Upper lobe of left lung (tissue), 4 donors: ENCODE data around the gene PTPRN2.

Experiments used
- POLR2A ChIP-seq, 4 donors: fragments of 450-650 bp; IDR thresholded peaks; one replicate each; pipeline ENCODE4 v1.5.1; 2016 to 2017; ENCODE audit warnings: antibody characterized with exemption in 4 of 4, mild to moderate bottlenecking in 2 of 4
- POLR2AphosphoS5 ChIP-seq, 2 donors: sonication (generic); formaldehyde crosslinking; IDR thresholded peaks; one replicate each; pipeline ENCODE4 v1.5.1; 2017; ENCODE audit warnings: antibody characterized with exemption in 2 of 2
- TF ChIP-seq, protein P1 (sequence below), 6 experiments: fragments of 450-650 bp in 4 of 6; fragments of 200-600 bp in 2 of 6; sonication (generic) in 2 of 6; IDR thresholded peaks; one replicate each; pipeline ENCODE4 v1.5.1; 2016 to 2019; ENCODE audit warnings: antibody characterized with exemption in 6 of 6

DNA sequence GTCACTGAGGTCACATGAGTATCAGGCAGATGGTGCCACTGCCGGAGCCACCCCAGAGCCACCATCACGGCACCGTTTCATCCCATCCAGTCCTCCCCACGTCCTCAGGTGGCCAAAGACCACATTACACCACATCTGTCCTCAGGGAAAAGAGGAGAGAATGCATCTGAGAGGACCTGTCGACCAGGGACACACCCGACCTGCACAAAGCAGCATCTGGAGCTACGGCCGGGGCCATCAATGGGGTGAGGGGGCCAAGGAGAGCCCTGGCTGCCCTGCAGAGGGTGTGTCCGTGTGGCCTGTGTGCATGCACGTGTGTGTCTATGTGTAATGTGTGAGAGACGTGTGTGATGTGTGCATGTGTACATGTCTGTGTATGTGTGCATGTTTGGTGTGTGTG, 770.2 kb downstream of the PTPRN2 start:
- TF ChIP-seq, protein P1, sequence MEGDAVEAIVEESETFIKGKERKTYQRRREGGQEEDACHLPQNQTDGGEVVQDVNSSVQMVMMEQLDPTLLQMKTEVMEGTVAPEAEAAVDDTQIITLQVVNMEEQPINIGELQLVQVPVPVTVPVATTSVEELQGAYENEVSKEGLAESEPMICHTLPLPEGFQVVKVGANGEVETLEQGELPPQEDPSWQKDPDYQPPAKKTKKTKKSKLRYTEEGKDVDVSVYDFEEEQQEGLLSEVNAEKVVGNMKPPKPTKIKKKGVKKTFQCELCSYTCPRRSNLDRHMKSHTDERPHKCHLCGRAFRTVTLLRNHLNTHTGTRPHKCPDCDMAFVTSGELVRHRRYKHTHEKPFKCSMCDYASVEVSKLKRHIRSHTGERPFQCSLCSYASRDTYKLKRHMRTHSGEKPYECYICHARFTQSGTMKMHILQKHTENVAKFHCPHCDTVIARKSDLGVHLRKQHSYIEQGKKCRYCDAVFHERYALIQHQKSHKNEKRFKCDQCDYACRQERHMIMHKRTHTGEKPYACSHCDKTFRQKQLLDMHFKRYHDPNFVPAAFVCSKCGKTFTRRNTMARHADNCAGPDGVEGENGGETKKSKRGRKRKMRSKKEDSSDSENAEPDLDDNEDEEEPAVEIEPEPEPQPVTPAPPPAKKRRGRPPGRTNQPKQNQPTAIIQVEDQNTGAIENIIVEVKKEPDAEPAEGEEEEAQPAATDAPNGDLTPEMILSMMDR (IDR thresholded peaks at IDR 0.05) = no peak
- no peak for TF ChIP-seq POLR2A (IDR thresholded peaks at IDR 0.05)
- no peak for TF ChIP-seq POLR2AphosphoS5 (IDR thresholded peaks at IDR 0.05)
